Measurements from ENCODE around the gene TMEM168.

DNA sequence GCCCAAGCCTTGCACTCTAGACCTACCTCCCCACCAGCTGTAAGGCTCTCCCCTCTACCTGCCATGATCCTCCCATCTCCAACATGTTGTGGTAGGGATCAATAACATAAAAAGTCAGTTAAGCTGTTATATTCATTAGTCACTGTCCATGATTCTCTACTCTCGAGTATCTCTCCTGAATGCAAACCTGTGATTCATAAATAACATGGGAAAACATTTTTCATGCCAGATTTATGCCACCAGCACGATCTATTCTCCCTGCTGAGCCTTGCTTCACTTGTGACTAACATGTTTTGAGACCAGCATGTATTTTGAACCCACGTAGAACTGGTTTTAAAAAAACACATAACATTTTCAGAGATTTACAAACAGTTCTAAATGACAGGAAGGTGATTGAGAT lies 30.3 kb downstream of the TMEM168 start:
- TF ChIP-seq CTCF (IDR thresholded peaks at IDR 0.05) (no peak), EZH2phosphoT487 (IDR thresholded peaks at IDR 0.05) (no peak), EZH2 (IDR thresholded peaks at IDR 0.05) (no peak)
